CD4-positive, alpha-beta T cell (primary cell): Measurements from ENCODE around the gene DCLK1. TPM values are rescaled to one million over a fixed set of nuclear protein-coding genes. Genes with fewer than 3 reads are reported as not detected.

ENCODE experiments used
- ATAC-seq: fragments of 200-7000 bp; cut with Tn5 transposase; one replicate; pipeline ENCODE4 v1.10.0; 2022; ENCODE audit warnings: mild to moderate bottlenecking; ENCODE audit not compliant: poor library complexity
- CTCF ChIA-PET: fragments of 350-600 bp; sonication (Branson Sonifier 250); formaldehyde crosslinking; loops from one replicate; lab custom pipeline; 2021; ENCODE audit warnings: antibody characterized with exemption, inconsistent platforms; lab: Charles Lee
- POLR2A ChIA-PET: fragments of 350-600 bp; sonication (Branson Sonifier 250); formaldehyde crosslinking; loops from one replicate; lab custom pipeline; 2021; ENCODE audit warnings: antibody characterized with exemption, inconsistent platforms; lab: Charles Lee
- DNase-seq, 14 experiments: peaks; one replicate each; pipeline ENCODE4 v3.0.0-alpha.2; 2013 to 2020; ENCODE audit warnings: mixed read lengths in 2 of 14
- H3K27ac ChIP-seq, 2 donors: one replicate each; pipeline versions ENCODE4 v1.5.1 to v1.7.0; 2013; ENCODE audit warnings: low read length in 2 of 2, low read depth in 1 of 2, mild to moderate bottlenecking in 1 of 2
- H3K27me3 ChIP-seq, 2 experiments: 1 replicate in 1 of 2; 2 replicates in 1 of 2; pipeline versions ENCODE4 v1.6.1 to v1.7.0; 2013; ENCODE audit warnings: low read length in 2 of 2, control low read depth in 1 of 2, mild to moderate bottlenecking in 1 of 2, moderate library complexity in 1 of 2; ENCODE audit not compliant: insufficient read depth in 2 of 2, control insufficient read depth in 1 of 2
- H3K36me3 ChIP-seq: one replicate; pipeline ENCODE4 v1.6.1; 2013; ENCODE audit warnings: low read length, control low read depth; ENCODE audit not compliant: insufficient read depth
- H3K4me1 ChIP-seq: one replicate; pipeline ENCODE4 v1.6.1; 2013; ENCODE audit warnings: low read length, control low read depth; ENCODE audit not compliant: insufficient read depth
- H3K4me3 ChIP-seq: one replicate; pipeline ENCODE4 v1.5.1; 2013; ENCODE audit warnings: mild to moderate bottlenecking, low read length, moderate library complexity
- H3K9me3 ChIP-seq, 2 experiments: 1 replicate in 1 of 2; 2 replicates in 1 of 2; pipeline versions ENCODE4 v1.6.1 to v1.7.0; 2013; ENCODE audit warnings: low read length in 2 of 2, mild to moderate bottlenecking in 2 of 2, control low read depth in 1 of 2, moderate library complexity in 1 of 2; ENCODE audit not compliant: control insufficient read depth in 1 of 2, insufficient read depth in 1 of 2
- H3K27ac Mint-ChIP-seq: one replicate; pipeline ENCODE4 v1.8.0; 2020; ENCODE audit warnings: mixed read lengths
- H3K27me3 Mint-ChIP-seq: one replicate; pipeline ENCODE4 v1.8.0; 2021; ENCODE audit warnings: mixed read lengths
- H3K36me3 Mint-ChIP-seq: one replicate; pipeline ENCODE4 v1.8.0; 2021; ENCODE audit warnings: low read depth, mixed read lengths
- H3K4me1 Mint-ChIP-seq: one replicate; pipeline ENCODE4 v1.8.0; 2021; ENCODE audit warnings: low read depth, mixed read lengths
- H3K4me3 Mint-ChIP-seq: one replicate; pipeline ENCODE4 v1.8.0; 2020; ENCODE audit warnings: mild to moderate bottlenecking, mixed read lengths
- H3K9me3 Mint-ChIP-seq: one replicate; pipeline ENCODE4 v1.8.0; 2020; ENCODE audit warnings: mixed read lengths
- intact Hi-C, 2 experiments: fragments of 100-400 bp; cut with DNase I in 1 of 2; cut with micrococcal nuclease in 1 of 2; formaldehyde crosslinking; loops; one replicate each; pipeline versions ENCODE4 v1.15.1 to v1.9.0; 2023 to 2025; cut with DNase I, micrococcal nuclease
- total RNA-seq, 174 experiments: library from RNA in 2 of 174; stranded (reverse) in 2 of 174; gene quantifications; one replicate each; pipeline ENCODE4 v1.2.3 and lab custom pipeline; 2021 to 2026
- TF ChIP-seq, protein P1 (sequence below): fragments of 200-600 bp; IDR thresholded peaks from one replicate; pipeline ENCODE4 v1.8.0; 2022; ENCODE audit warnings: antibody characterized with exemption, mild to moderate bottlenecking

DCLK1 gene
- total RNA-seq, 2 experiments from 2014 or later: not detected

- no peak for DNase-seq
- Histone ChIP-seq H3K36me3 (no peaks in the 10 kb centered on the region), H3K27ac (no peak overlapping the region), H3K4me3 (no peak overlapping the region), H3K4me1 (no peaks in the 10 kb centered on the region), H3K27me3 (no peaks in the 10 kb centered on the region), H3K9me3 (peaks cover 0 to 8% of the 10 kb centered on the region in 2 experiments)
- H3K27me3 Mint-ChIP-seq: peaks cover 20% of the 10 kb centered on the region
- H3K9me3 Mint-ChIP-seq: peaks cover 3% of the 10 kb centered on the region
- intact Hi-C loops: no loop called here
- H3K4me3 Mint-ChIP-seq: no peak overlapping the region
- no peak for ATAC-seq
- TF ChIP-seq, protein P1, sequence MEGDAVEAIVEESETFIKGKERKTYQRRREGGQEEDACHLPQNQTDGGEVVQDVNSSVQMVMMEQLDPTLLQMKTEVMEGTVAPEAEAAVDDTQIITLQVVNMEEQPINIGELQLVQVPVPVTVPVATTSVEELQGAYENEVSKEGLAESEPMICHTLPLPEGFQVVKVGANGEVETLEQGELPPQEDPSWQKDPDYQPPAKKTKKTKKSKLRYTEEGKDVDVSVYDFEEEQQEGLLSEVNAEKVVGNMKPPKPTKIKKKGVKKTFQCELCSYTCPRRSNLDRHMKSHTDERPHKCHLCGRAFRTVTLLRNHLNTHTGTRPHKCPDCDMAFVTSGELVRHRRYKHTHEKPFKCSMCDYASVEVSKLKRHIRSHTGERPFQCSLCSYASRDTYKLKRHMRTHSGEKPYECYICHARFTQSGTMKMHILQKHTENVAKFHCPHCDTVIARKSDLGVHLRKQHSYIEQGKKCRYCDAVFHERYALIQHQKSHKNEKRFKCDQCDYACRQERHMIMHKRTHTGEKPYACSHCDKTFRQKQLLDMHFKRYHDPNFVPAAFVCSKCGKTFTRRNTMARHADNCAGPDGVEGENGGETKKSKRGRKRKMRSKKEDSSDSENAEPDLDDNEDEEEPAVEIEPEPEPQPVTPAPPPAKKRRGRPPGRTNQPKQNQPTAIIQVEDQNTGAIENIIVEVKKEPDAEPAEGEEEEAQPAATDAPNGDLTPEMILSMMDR: no peak
- no peaks in the 10 kb centered on the region for H3K4me1 Mint-ChIP-seq
- no peaks in the 10 kb centered on the region for H3K36me3 Mint-ChIP-seq
- ChIA-PET POLR2A (no interaction called here), CTCF (no interaction called here)
- no peak overlapping the region for H3K27ac Mint-ChIP-seq
Measured at GRCh38 chr13:35860661-35861060, 270.5 kb downstream of the DCLK1 start.

DNA sequence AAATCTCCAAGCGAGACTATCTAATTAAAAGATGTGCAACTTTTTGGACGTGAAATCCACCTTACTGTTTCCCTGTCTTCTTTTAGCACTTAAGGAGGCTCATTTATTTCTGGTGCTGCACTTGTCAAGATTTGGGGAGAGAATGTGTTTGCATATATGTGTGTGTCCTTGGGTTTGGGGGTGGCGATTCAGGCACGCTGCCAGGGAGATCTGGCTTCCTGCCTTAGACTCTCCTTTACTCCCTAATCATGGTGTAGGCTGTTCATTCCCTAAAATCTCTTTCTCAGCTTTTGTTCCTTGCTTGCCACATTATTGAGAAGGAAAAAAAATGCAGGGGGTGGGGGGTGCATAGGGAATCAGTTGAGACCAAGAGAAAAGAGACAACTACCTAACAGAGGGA lies 271.2 kb downstream of the DCLK1 start:
- no peaks in the 10 kb centered on the region for H3K27me3 ChIP-seq
- Mint-ChIP-seq H3K27ac (no peak overlapping the region), H3K4me1 (no peaks in the 10 kb centered on the region), H3K36me3 (no peaks in the 10 kb centered on the region), H3K4me3 (no peak overlapping the region), H3K9me3 (peaks cover 3% of the 10 kb centered on the region), H3K27me3 (peaks cover 25% of the 10 kb centered on the region)
- H3K9me3 ChIP-seq: peaks cover 0 to 8% of the 10 kb centered on the region in 2 experiments
- no peak for DNase-seq
- CTCF ChIA-PET: no interaction called here
- intact Hi-C loops: no loop called here
- no peaks in the 10 kb centered on the region for H3K4me1 ChIP-seq
- no peak overlapping the region for H3K27ac ChIP-seq
- TF ChIP-seq, protein P1: no peak
- H3K4me3 ChIP-seq: no peak overlapping the region
- POLR2A ChIA-PET: no interaction called here
- no peaks in the 10 kb centered on the region for H3K36me3 ChIP-seq
- no peak for ATAC-seq

DNA sequence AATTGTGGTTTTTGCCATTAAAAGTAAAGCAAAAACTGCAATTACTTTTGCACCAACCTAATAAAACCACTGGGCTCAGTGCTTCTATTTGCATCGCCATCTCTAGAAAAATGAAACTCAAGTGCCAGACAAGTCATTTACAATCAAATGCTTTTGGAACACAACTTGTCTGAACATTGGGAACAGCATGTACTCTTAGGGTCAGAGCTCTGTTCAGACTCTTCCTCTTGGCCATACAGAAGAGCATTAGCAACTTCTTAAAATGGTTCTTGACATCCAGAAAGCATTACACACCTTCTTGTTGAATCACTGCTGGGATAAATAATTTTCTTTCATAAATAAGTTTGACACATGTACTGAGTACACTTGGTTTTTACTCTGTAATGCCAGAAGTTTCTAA lies 272.5 kb downstream of the DCLK1 start:
- ATAC-seq (no peak), DNase-seq (no peak)
- Mint-ChIP-seq H3K27me3 (peaks cover 36% of the 10 kb centered on the region), H3K4me3 (no peak overlapping the region), H3K4me1 (no peaks in the 10 kb centered on the region), H3K36me3 (no peaks in the 10 kb centered on the region), H3K27ac (no peak overlapping the region), H3K9me3 (peaks cover 3% of the 10 kb centered on the region)
- Histone ChIP-seq H3K27me3 (no peaks in the 10 kb centered on the region), H3K36me3 (no peaks in the 10 kb centered on the region), H3K27ac (no peak overlapping the region), H3K4me3 (no peak overlapping the region), H3K4me1 (no peaks in the 10 kb centered on the region), H3K9me3 (peaks cover 0 to 8% of the 10 kb centered on the region in 2 experiments)
- POLR2A ChIA-PET: no interaction called here
- intact Hi-C loops: no loop called here
- CTCF ChIA-PET: no interaction called here
- TF ChIP-seq, protein P1: no peak
